Ovary (tissue), 9 donors: ENCODE measurements around the gene SMYD1. TPM values are rescaled to one million over a fixed set of nuclear protein-coding genes. Genes with fewer than 3 reads are reported as not detected.

Source experiments
- DNase-seq, 5 donors: peaks; one replicate each; pipeline ENCODE4 v3.0.0-alpha.2; 2019 to 2020
- H3K27ac ChIP-seq, 2 donors: fragments of 200-600 bp; one replicate each; pipeline versions ENCODE4 v1.5.1 to v1.8.0; 2019 to 2022
- H3K27me3 ChIP-seq: fragments of 200-600 bp; one replicate; pipeline ENCODE4 v1.8.0; 2022
- H3K36me3 ChIP-seq: fragments of 200-600 bp; sonication (generic); one replicate; pipeline ENCODE4 v1.5.1; 2019
- H3K4me1 ChIP-seq: one replicate; pipeline ENCODE4 v1.8.1; 2013; ENCODE audit warnings: mild to moderate bottlenecking, moderate library complexity; ENCODE audit not compliant: insufficient read depth
- H3K4me3 ChIP-seq: fragments of 200-600 bp; sonication (generic); one replicate; pipeline ENCODE4 v1.5.1; 2017
- H3K9me3 ChIP-seq, 2 donors: fragments of 200-600 bp in 1 of 2; sonication (generic) in 1 of 2; one replicate each; pipeline versions ENCODE4 v1.5.1 to v1.8.1; 2013 to 2019; ENCODE audit warnings: mild to moderate bottlenecking in 1 of 2, moderate library complexity in 1 of 2
- CTCF ChIP-seq, 3 donors: fragments of 450-650 bp in 2 of 3; fragments of 200-600 bp in 1 of 3; IDR thresholded peaks; one replicate each; pipeline versions ENCODE4 v1.5.1 to v1.8.0; 2016 to 2022; ENCODE audit warnings: antibody characterized with exemption in 3 of 3, mild to moderate bottlenecking in 1 of 3
- EP300 ChIP-seq: sonication (generic); formaldehyde crosslinking; IDR thresholded peaks from one replicate; pipeline ENCODE4 v1.6.1; 2017; ENCODE audit warnings: antibody characterized with exemption
- POLR2A ChIP-seq: fragments of 450-650 bp; IDR thresholded peaks from one replicate; pipeline ENCODE4 v1.6.1; 2017; ENCODE audit warnings: antibody characterized with exemption, mild to moderate bottlenecking, moderate library complexity
- WGBS, 3 donors: extraction: QIAGEN DNeasy Blood & Tissue Kit in 1 of 3; methylation state at CpG; one replicate each; pipeline versions ENCODE4 v1.1.5 to v1.1.7; 2013 to 2017; 5-methylcytosine and 5-hydroxymethylcytosine counted together
- intact Hi-C, 4 donors: fragments of 100-400 bp; cut with DNase I; formaldehyde crosslinking; loops; one replicate each; pipeline versions ENCODE4 v1.11.0 to v1.15.1; 2022 to 2023
- microRNA-seq, 3 donors: library from miRNA; unstranded; fragments of <30 nt; microRNA quantifications; one replicate each; pipeline versions ENCODE4 to v1.2.0, GENCODE V29; 2019 to 2020
- polyA plus RNA-seq, 2 donors: library from polyadenylated mRNA; stranded (reverse); fragments of 200-250 nt in 1 of 2; fragments of 350-450 nt in 1 of 2; fragmentation: Illumina TruSeq in 1 of 2; extraction: RNeasy Lipid Tissue Mini Kit (QIAGEN cat#74804) in 1 of 2; gene quantifications; one replicate each; pipeline ENCODE4 v1.2.3, GENCODE V29; 2013 to 2014
- small RNA-seq: library from RNA; depleted of rRNA; stranded (forward); fragments of <200 nt; gene quantifications from one replicate; pipeline ENCODE3, GENCODE V24; 2016
- total RNA-seq, 7 donors: library from RNA; depleted of rRNA in 2 of 7; stranded (reverse); fragments of >200 nt in 2 of 7; fragmentation: NEBNext Ultra II Directional in 3 of 7; extraction: Animal tissue kit (Norgen Biotek cat#: 25700) in 3 of 7; gene quantifications; one replicate each; pipeline versions ENCODE4 v1.1.0 to v1.2.4, GENCODE V29; 2016 to 2023
- donor health status: DM: no; HTN: no; CAD: no; lungs with moderate emphysema.
- donor health status: DM: no; HTN: no; CAD: no.
- donor health status: Bipolar disorder and iron deficiency.
- donor health status: DM: yes; HTN: yes; CAD: no.
- donor health status: DM: no; HTN: no; CAD: no.
- donor health status: DM: yes; HTN: yes; CAD: no.

Gene SMYD1
- total and polyA plus RNA-seq, 9 donors = 0.05 to 0.10 TPM; not detected in 7

GRCh38 chr2:88160517-88160916 is 92.9 kb downstream of the SMYD1 start:
- WGBS, 3 donors = 71 to 83% (median 78%) methylated on average over 7 of the region's 7 CpGs
- H3K9me3 ChIP-seq = no peaks in the 10 kb centered on the region
- intact Hi-C loops = loop anchor here in 2 of 4 donors (10.0 kb wide), 3 partner anchors 96 to 146 kb away; partner anchors contain the start of genes KRCC1 (in 1 of the 2), RNU2-63P (in 1 of the 2) and SMYD1 (in 1 of the 2)
- TF ChIP-seq EP300 (no peak), POLR2A (no peak), CTCF (IDR thresholded peaks at IDR 0.05) (no peak)
- no peak overlapping the region for H3K27ac ChIP-seq
- H3K36me3 ChIP-seq = no peaks in the 10 kb centered on the region
- H3K4me1 ChIP-seq = no peaks in the 10 kb centered on the region
- no peaks in the 10 kb centered on the region for H3K27me3 ChIP-seq
- no peak overlapping the region for H3K4me3 ChIP-seq
- DNase-seq = no peak

GRCh38 chr2:88161446-88162244 is 94.0 kb downstream of the SMYD1 start:
- H3K27ac ChIP-seq = no peak overlapping the region
- H3K4me3 ChIP-seq = no peak overlapping the region
- DNase-seq = no peak
- H3K36me3 ChIP-seq = no peaks in the 10 kb centered on the region
- H3K27me3 ChIP-seq = no peaks in the 10 kb centered on the region
- 78 to 86% (median 83%) methylated on average over 11 of the region's 11 CpGs for WGBS, 3 donors
- no peaks in the 10 kb centered on the region for H3K9me3 ChIP-seq
- intact Hi-C loops = loop anchor here in 2 of 4 donors (10.0 kb wide), 3 partner anchors 97 to 147 kb away; partner anchors contain the start of genes KRCC1 (in 1 of the 2), RNU2-63P (in 1 of the 2) and SMYD1 (in 1 of the 2)
- H3K4me1 ChIP-seq = no peaks in the 10 kb centered on the region
- TF ChIP-seq CTCF (IDR thresholded peaks at IDR 0.05) (no peak), POLR2A (no peak), EP300 (no peak)

Small RNA genes lying within 50 kb of the gene (microRNA-seq; reads per million reads assigned to microRNA genes)
- 0 reads per million in 3 donors for gene MIR4780

Small RNA genes lying within 50 kb of the gene (small RNA-seq; reads per million reads assigned to genes)
- gene MIR4780 = not detected

Other genes starting within 250 kb of the SMYD1 start
- gene RGPD2, start 242.0 kb upstream of the SMYD1 start, total RNA-seq = 1 to 10 TPM; 1.8 to 9.0 (median 5.3) TPM
- gene RGPD2, start 242.0 kb upstream of the SMYD1 start, polyA plus RNA-seq = 1 to 10 TPM in 1 of 2 donors, under 1 TPM in 1; 0.10 to 1.3 TPM
- gene RNU2-63P, start 51.3 kb upstream of the SMYD1 start, total RNA-seq = 1 to 10 TPM in 2 of 7 donors, not detected in 5; 2.3 to 8.3 TPM
- not detected for gene RNU2-63P, start 51.3 kb upstream of the SMYD1 start, polyA plus RNA-seq
- gene KRCC1, start 12.0 kb upstream of the SMYD1 start, total RNA-seq = 10 to 100 TPM; 17.1 to 24.2 (median 21.4) TPM
- 10 to 100 TPM; 24.8 to 25.7 TPM for gene KRCC1, start 12.0 kb upstream of the SMYD1 start, polyA plus RNA-seq
- 1 to 10 TPM in 2 of 7 donors, under 1 TPM in 1, not detected in 4; 0.50 to 1.9 (median 1.3) TPM for gene FABP1, start 60.2 kb downstream of the SMYD1 start, total RNA-seq
- gene FABP1, start 60.2 kb downstream of the SMYD1 start, polyA plus RNA-seq = under 1 TPM in 1 of 2 donors, not detected in 1; 0.46 TPM
- gene THNSL2, start 102.5 kb downstream of the SMYD1 start, total RNA-seq = 10 to 100 TPM; 15.7 to 26.3 (median 23.2) TPM
- gene THNSL2, start 102.5 kb downstream of the SMYD1 start, polyA plus RNA-seq = 10 to 100 TPM; 26.3 to 42.1 TPM